Adrenal gland (tissue), 12 donors: Measurements from ENCODE around the gene PPP1R12A. TPM values are rescaled to one million over a fixed set of nuclear protein-coding genes. Genes with fewer than 3 reads are reported as not detected.
A peak's percentile ranks its signal among the peaks of the same experiment; 100 is the strongest.

Experiments used
- DNase-seq, 7 donors: peaks; one replicate each; pipeline ENCODE4 v3.0.0-alpha.2; 2019 to 2020
- H3K27ac ChIP-seq, 5 donors: fragments of 200-600 bp; sonication (generic) in 4 of 5; 1 replicate in 3 of 5; 2 replicates in 2 of 5; pipeline versions ENCODE4 v1.5.1 to v1.8.0; 2016 to 2020; ENCODE audit warnings: mild to moderate bottlenecking in 1 of 5
- H3K27me3 ChIP-seq: fragments of 200-600 bp; 2 replicates; pipeline ENCODE4 v1.8.0; 2021
- H3K36me3 ChIP-seq, 2 donors: fragments of 200-600 bp; replicated peaks in 1 of 2; 1 replicate in 1 of 2; 2 replicates in 1 of 2; pipeline versions ENCODE4 v1.5.1 to v1.8.0; 2018 to 2022
- H3K4me1 ChIP-seq, 2 donors: fragments of 200-600 bp; replicated peaks in 1 of 2; 1 replicate in 1 of 2; 2 replicates in 1 of 2; pipeline versions ENCODE4 v1.5.1 to v1.8.0; 2018 to 2021
- H3K4me3 ChIP-seq, 4 donors: fragments of 200-600 bp; sonication (generic) in 3 of 4; one replicate each; pipeline ENCODE4 v1.5.1; 2016 to 2018
- H3K9me3 ChIP-seq, 3 donors: fragments of 200-600 bp; sonication (generic) in 1 of 3; replicated peaks in 1 of 3; 1 replicate in 2 of 3; 2 replicates in 1 of 3; pipeline versions ENCODE4 v1.5.1 to v1.8.0; 2016 to 2021
- POLR2A ChIP-seq, 2 donors: fragments of 450-650 bp; IDR thresholded peaks; one replicate each; pipeline ENCODE4 v1.6.1; 2017; ENCODE audit warnings: antibody characterized with exemption in 2 of 2, mild to moderate bottlenecking in 2 of 2, moderate library complexity in 1 of 2
- WGBS, 4 donors: extraction: QIAGEN DNeasy Blood & Tissue Kit in 2 of 4; methylation state at CpG; one replicate each; pipeline versions ENCODE4 v1.1.5 to v1.1.7; 2013 to 2017; 5-methylcytosine and 5-hydroxymethylcytosine counted together
- intact Hi-C, 2 donors: fragments of 100-400 bp; cut with DNase I; formaldehyde crosslinking; loops; one replicate each; pipeline versions ENCODE4 v1.14.1 to v1.15.0; 2022 to 2023
- polyA plus RNA-seq, 3 donors: library from polyadenylated mRNA; stranded (reverse); fragments of 200-250 nt in 2 of 3; fragments of 350-450 nt in 1 of 3; fragmentation: Illumina TruSeq in 1 of 3; extraction: RNeasy Lipid Tissue Mini Kit (QIAGEN cat#74804) in 1 of 3; gene quantifications; one replicate each; pipeline ENCODE4 v1.2.3, GENCODE V29; 2013 to 2014
- total RNA-seq, 9 donors: library from RNA; depleted of rRNA in 4 of 9; stranded (reverse); fragments of >200 nt in 4 of 9; fragments of 120-200 nt in 1 of 9; fragmentation: NEBNext Ultra II Directional in 1 of 9; extraction: Animal tissue kit (Norgen Biotek cat#: 25700) in 1 of 9; gene quantifications; one replicate each; pipeline versions ENCODE4 v1.1.0 to v1.2.4, GENCODE V29; 2013 to 2023
- TF ChIP-seq, protein P1 (sequence below), 6 experiments: fragments of 450-650 bp in 4 of 6; fragments of 200-600 bp in 2 of 6; sonication (generic) in 1 of 6; IDR thresholded peaks; 1 replicate in 5 of 6; 2 replicates in 1 of 6; pipeline versions ENCODE4 v1.5.1 to v1.8.0; 2016 to 2021; ENCODE audit warnings: antibody characterized with exemption in 6 of 6, mild to moderate bottlenecking in 2 of 6, moderate library complexity in 1 of 6
- donor health status: healthy with polysubstance abuse.
- donor health status: Bipolar disorder and iron deficiency.
- donor health status: DM: yes; HTN: yes; CAD: no.
- donor health status: DM: no; HTN: no; CAD: no.
- donor health status: DM: no; HTN: no; CAD: no.
- donor health status: DM: yes; HTN: yes; CAD: no.

The PPP1R12A gene
- total and polyA plus RNA-seq, 12 donors, result 17.0 to 93.4 (median 50.0) TPM

DNA sequence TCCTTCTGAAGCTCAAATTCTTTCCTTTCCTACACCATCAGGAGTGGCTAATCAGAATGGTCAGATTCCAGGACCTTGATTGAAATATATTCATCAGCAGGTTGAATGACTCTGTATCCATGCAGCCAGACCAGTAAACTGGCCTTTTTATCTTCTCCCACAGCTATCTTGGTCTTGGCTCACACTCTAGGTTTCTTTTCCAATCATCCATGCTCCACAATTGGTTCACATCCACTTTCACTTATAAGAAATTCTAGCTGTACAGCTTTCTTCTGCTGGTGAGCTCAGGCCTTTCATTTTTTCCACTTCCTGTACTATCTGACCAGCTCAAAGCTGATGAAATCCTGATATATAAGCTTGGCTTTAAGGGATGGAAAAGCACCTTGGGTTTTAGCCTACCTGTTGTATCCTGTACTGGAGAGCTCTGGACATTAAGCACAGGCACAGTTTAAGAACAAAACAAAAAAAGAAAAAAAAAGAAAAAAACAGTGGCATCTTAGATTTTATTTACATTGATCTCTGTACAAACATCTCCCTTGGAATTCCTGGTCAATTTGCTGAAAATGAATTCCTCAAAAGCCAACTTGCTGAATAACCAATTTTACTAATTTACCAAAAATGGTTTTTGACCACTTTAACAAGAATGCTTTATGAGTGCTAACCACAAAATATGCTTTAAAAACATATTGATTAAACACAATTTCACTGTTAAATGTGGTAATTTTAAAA, 152.6 kb downstream of the PPP1R12A start:
- no peak for TF ChIP-seq POLR2A (IDR thresholded peaks at IDR 0.05)
- TF ChIP-seq, protein P1, sequence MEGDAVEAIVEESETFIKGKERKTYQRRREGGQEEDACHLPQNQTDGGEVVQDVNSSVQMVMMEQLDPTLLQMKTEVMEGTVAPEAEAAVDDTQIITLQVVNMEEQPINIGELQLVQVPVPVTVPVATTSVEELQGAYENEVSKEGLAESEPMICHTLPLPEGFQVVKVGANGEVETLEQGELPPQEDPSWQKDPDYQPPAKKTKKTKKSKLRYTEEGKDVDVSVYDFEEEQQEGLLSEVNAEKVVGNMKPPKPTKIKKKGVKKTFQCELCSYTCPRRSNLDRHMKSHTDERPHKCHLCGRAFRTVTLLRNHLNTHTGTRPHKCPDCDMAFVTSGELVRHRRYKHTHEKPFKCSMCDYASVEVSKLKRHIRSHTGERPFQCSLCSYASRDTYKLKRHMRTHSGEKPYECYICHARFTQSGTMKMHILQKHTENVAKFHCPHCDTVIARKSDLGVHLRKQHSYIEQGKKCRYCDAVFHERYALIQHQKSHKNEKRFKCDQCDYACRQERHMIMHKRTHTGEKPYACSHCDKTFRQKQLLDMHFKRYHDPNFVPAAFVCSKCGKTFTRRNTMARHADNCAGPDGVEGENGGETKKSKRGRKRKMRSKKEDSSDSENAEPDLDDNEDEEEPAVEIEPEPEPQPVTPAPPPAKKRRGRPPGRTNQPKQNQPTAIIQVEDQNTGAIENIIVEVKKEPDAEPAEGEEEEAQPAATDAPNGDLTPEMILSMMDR (IDR thresholded peaks at IDR 0.05), result no peak
- peak overlapping the region; percentile 42 to 72 (median 51) for H3K27ac ChIP-seq
- H3K9me3 ChIP-seq, result no peaks in the 10 kb centered on the region
- no peak overlapping the region for H3K4me3 ChIP-seq
- peaks cover 0 to 26% of the 10 kb centered on the region in 2 donors for H3K36me3 ChIP-seq
- DNase-seq, result peak in 3 of 7 donors; percentile 21 to 46 (median 23)
- no peaks in the 10 kb centered on the region for H3K27me3 ChIP-seq
- H3K4me1 ChIP-seq, result peaks cover 8 to 12% of the 10 kb centered on the region in 2 donors
- intact Hi-C loops, result no loop called here

DNA sequence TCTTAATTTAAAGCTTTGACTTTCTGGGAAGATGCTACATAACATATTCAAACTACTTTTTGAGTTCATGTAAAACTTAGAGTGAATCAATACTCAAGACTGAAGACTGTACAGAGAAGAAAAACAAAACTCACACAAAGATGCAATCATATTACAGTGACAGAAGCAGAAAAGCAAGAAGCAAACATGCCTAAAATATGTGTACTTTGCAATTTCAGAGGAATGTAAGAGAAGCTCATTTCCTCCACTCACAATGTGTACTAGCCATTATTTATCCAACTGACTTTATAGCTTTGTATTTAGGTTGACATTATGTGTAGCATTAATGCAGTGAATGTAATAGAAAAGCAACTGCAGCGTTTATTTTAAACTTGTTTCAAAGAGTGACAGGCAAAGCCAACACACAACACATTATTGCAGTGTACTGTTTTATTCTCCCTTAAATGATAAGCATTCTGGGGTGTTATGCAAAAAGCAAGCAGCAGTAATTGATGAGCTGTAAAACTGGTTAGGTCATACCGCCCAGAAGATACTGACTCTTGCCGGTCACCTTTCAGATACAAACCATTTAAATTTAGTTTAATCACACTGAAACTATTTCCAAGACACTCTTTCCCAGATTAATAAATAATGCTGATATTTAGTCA, 156.0 kb downstream of the PPP1R12A start:
- peaks cover 19 to 32% of the 10 kb centered on the region in 2 donors for H3K4me1 ChIP-seq
- no peak overlapping the region for H3K27ac ChIP-seq
- H3K27me3 ChIP-seq, result no peaks in the 10 kb centered on the region
- 58 to 71% (median 65%) methylated on average over 3 of the region's 3 CpGs for WGBS, 4 donors
- no peak for DNase-seq
- peaks cover 0 to 6% of the 10 kb centered on the region in 2 donors for H3K36me3 ChIP-seq
- H3K4me3 ChIP-seq, result no peak overlapping the region
- intact Hi-C loops, result no loop called here
- TF ChIP-seq, protein P1 (IDR thresholded peaks at IDR 0.05), result no peak
- TF ChIP-seq POLR2A (IDR thresholded peaks at IDR 0.05), result no peak
- H3K9me3 ChIP-seq, result peaks cover 0 to 7% (median 0%) of the 10 kb centered on the region in 3 donors

DNA sequence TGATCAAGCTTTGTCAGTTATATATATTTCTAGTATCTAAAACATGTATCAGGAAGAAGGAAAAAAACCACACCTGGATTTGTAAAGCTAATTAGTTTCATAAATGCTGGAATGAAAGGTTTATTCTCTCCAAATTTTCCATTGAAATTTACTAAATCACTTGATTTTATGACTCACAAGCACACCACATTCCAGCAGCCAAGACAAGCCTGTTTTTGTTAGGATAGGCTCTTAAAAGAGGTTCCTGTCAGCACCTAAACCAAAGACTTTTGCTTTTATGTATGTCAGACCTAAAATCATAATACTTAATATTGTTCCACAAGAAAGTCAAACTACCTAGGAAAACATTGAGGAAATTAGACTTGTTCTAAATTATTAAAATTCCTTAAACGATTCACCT, 158.8 kb downstream of the PPP1R12A start:
- 44 to 69% (median 59%) methylated on average over 1 of the region's 1 CpG for WGBS, 4 donors
- peak overlapping the region; percentile 29 to 81 (median 55) for H3K27ac ChIP-seq
- peaks cover 11 to 22% of the 10 kb centered on the region in 2 donors for H3K4me1 ChIP-seq
- peaks cover 0 to 7% (median 0%) of the 10 kb centered on the region in 3 donors for H3K9me3 ChIP-seq
- no peak overlapping the region for H3K4me3 ChIP-seq
- H3K27me3 ChIP-seq, result no peaks in the 10 kb centered on the region
- peak in 3 of 7 donors; percentile 21 to 42 (median 31) for DNase-seq
- intact Hi-C loops, result no loop called here
- TF ChIP-seq, protein P1 (IDR thresholded peaks at IDR 0.05), result no peak
- TF ChIP-seq POLR2A (IDR thresholded peaks at IDR 0.05), result no peak
- peaks cover 0 to 6% of the 10 kb centered on the region in 2 donors for H3K36me3 ChIP-seq

DNA sequence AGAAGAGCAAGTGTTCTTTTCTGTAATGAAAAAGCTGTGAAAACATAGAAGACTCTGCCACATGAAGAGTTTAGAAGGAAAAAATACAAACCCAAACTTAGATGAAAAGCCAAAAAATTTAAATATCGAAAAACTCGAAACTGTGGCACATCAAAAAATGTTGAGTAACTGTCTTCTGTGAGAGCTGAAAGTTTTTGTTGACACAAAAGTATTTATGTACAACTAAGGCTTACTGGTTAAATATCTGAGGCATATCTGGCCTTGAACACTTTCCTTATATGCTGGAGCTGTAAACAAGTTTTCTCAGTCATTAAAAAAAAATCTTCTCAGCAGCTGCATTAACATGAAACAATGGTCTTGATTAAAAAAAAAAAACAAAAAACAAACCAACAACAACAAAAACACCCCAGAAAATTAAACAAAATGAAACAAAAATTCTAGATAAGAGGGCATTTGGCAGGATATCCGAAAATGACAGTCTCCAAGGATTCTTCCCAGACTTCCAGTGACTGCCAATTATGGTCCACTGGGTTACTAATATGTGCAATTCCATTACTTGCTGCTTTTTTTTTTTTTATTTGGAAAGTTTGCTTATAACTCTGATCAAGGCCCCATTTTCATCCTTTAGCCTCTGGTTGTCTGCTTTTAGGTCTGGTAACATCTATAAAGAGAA, 159.4 kb downstream of the PPP1R12A start:
- Histone ChIP-seq H3K36me3 (peaks cover 0 to 6% of the 10 kb centered on the region in 2 donors), H3K4me1 (peaks cover 11 to 20% of the 10 kb centered on the region in 2 donors), H3K27me3 (no peaks in the 10 kb centered on the region), H3K27ac (peak overlapping the region; percentile 29 to 81 (median 55)), H3K4me3 (no peak overlapping the region), H3K9me3 (peaks cover 0 to 7% (median 0%) of the 10 kb centered on the region in 3 donors)
- intact Hi-C loops, result no loop called here
- DNase-seq, result peak in 2 of 7 donors; percentile 19 to 42
- 34 to 43% (median 38%) methylated on average over 3 of the region's 3 CpGs for WGBS, 4 donors
- no peak for TF ChIP-seq POLR2A (IDR thresholded peaks at IDR 0.05)
- TF ChIP-seq, protein P1 (IDR thresholded peaks at IDR 0.05), result no peak
